ENCODE results near the gene STK16. TPM values are rescaled to one million over a fixed set of nuclear protein-coding genes. Genes with fewer than 3 reads are reported as not detected.
A peak's percentile ranks its signal among the peaks of the same experiment; 100 is the strongest.

The STK16 gene
- total RNA-seq, 2 experiments from 2014 or later: 31.2 to 31.5 TPM

DNA sequence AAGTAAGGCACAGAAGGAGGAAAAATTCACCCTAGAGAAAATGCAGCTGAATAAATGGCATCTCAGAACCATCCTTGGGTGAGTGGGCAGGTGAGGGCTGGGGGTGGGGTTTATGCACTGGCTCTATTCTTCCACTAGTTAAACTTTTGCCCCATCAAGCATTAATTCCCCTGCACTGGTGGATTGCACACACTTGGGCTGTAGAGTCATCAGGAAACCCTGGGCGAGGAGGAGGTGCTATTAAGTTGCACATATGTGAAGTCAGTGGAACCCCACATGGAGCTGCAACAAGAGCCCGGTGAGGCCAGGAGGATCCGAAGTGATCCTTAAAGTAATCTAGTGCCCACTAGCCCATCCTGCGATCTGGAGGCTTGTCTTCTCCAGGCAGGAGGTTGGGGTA lies 27.1 kb downstream of the STK16 start:
- Mint-ChIP-seq H3K36me3 (ENCODE audit: low read depth) (no peaks in the 10 kb centered on the region), H3K9me3 (ENCODE audit: insufficient read depth) (no peaks in the 10 kb centered on the region), H3K27me3 (ENCODE audit: low read depth) (peaks cover 10% of the 10 kb centered on the region), H3K4me1 (ENCODE audit: low read depth) (peaks cover 1% of the 10 kb centered on the region), H3K4me3 (no peak overlapping the region), H3K27ac (no peak overlapping the region)
- no peak for ATAC-seq
- DNase-seq: no peak
- CTCF ChIA-PET: interaction anchor here (0.7 kb wide), 1 partner anchor 23 kb away, joined by 4 read pairs; no protein-coding TSS in a partner anchor
- POLR2A ChIA-PET: no interaction called here

DNA sequence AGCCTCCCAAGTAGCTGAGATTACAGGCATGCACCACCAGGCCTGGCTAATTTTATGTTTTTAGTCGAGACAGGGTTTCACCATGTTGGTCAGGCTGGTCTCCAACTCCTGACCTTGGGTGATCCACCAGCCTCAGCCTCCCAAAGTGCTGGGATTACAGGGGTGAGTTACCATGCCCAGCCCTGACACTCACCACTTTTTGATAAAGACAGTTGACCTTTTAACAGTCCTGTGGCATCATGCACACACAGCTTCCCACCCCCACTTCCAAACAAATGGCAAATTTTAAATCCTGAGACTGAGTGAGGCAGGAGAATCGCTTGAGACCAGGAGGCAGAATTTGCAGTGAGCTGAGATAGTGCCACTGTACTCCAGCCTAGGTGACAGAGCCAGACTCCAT lies 27.7 kb downstream of the STK16 start:
- DNase-seq (no peak), ATAC-seq (no peak)
- ChIA-PET POLR2A (no interaction called here), CTCF (interaction anchor here (0.6 to 0.7 kb wide), 2 partner anchors 22 to 711 kb away, joined by 3 to 4 read pairs; no protein-coding TSS in a partner anchor)
- Mint-ChIP-seq H3K4me3 (no peak overlapping the region), H3K27ac (no peak overlapping the region), H3K27me3 (ENCODE audit: low read depth) (peaks cover 10% of the 10 kb centered on the region), H3K9me3 (ENCODE audit: insufficient read depth) (no peaks in the 10 kb centered on the region), H3K36me3 (ENCODE audit: low read depth) (no peaks in the 10 kb centered on the region), H3K4me1 (ENCODE audit: low read depth) (peaks cover 7% of the 10 kb centered on the region)

DNA sequence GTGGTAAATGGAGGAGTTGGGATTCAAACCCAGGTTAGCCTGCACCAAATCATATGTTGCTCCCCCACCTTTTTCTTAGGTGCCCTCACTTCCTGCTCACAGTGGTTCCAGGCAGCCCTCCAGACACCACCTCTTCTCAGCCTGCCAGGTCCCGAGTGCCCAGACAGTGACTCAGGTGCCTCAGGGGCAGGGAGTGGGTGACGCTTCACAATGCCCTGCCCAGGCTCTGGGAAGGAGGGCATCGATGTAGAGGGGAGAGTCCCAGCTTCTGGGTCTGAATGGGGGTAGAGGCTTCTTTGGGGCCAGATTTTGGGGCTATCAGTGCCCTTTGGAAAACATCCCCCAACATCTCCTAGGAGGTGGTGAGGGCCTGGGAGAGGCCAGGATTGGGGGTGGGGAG lies 28.7 kb downstream of the STK16 start:
- peaks cover 10% of the 10 kb centered on the region for H3K27me3 Mint-ChIP-seq (ENCODE audit: low read depth)
- ChIA-PET POLR2A (no interaction called here), CTCF (interaction anchor here (1.0 to 13.6 kb wide), 3 partner anchors 12 to 19 kb away, joined by 3 to 239 read pairs (median 4); no protein-coding TSS in a partner anchor)
- no peak overlapping the region for H3K27ac Mint-ChIP-seq
- no peaks in the 10 kb centered on the region for H3K9me3 Mint-ChIP-seq (ENCODE audit: insufficient read depth)
- DNase-seq (no peak), ATAC-seq (no peak)
- H3K4me3 Mint-ChIP-seq: no peak overlapping the region
- peaks cover 17% of the 10 kb centered on the region for H3K4me1 Mint-ChIP-seq (ENCODE audit: low read depth)
- H3K36me3 Mint-ChIP-seq (ENCODE audit: low read depth): no peaks in the 10 kb centered on the region

DNA sequence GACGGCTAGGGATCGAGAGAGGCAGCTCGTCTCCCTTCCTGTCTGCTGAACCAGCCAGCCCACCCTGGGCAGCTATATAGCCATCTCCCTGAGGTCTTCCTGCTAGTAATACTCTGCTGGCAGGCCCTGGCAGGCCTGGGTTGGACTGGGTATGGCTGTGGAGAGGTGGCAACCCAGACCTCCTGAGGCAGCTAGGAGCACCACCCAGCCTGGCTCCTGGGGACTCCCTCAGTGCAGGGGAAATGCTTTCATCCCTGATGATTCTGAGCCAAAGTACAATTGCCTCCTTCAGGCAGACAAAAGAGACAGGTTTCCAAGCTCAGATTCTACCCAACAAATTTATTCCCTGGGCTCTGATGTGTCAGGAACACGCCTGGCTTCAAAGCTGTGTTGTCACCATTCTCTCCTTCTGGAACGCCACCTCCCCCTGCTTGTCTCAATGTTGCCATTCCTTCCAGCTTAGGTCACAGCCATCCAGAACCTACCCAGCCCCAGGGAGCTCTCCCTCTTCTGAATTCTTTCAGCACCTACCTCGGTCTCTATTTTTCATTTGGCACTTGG lies 29.2 kb downstream of the STK16 start:
- Mint-ChIP-seq H3K36me3 (ENCODE audit: low read depth) (no peaks in the 10 kb centered on the region), H3K4me3 (no peak overlapping the region), H3K4me1 (ENCODE audit: low read depth) (peaks cover 18% of the 10 kb centered on the region), H3K27ac (no peak overlapping the region), H3K27me3 (ENCODE audit: low read depth) (peaks cover 7% of the 10 kb centered on the region), H3K9me3 (ENCODE audit: insufficient read depth) (no peaks in the 10 kb centered on the region)
- no peak for DNase-seq
- POLR2A ChIA-PET: no interaction called here
- CTCF ChIA-PET: interaction anchor here (0.7 to 13.6 kb wide), 6 partner anchors 12 to 98 kb away, joined by 3 to 239 read pairs (median 4); partner anchors contain the start of gene CNPPD1
- no peak for ATAC-seq

DNA sequence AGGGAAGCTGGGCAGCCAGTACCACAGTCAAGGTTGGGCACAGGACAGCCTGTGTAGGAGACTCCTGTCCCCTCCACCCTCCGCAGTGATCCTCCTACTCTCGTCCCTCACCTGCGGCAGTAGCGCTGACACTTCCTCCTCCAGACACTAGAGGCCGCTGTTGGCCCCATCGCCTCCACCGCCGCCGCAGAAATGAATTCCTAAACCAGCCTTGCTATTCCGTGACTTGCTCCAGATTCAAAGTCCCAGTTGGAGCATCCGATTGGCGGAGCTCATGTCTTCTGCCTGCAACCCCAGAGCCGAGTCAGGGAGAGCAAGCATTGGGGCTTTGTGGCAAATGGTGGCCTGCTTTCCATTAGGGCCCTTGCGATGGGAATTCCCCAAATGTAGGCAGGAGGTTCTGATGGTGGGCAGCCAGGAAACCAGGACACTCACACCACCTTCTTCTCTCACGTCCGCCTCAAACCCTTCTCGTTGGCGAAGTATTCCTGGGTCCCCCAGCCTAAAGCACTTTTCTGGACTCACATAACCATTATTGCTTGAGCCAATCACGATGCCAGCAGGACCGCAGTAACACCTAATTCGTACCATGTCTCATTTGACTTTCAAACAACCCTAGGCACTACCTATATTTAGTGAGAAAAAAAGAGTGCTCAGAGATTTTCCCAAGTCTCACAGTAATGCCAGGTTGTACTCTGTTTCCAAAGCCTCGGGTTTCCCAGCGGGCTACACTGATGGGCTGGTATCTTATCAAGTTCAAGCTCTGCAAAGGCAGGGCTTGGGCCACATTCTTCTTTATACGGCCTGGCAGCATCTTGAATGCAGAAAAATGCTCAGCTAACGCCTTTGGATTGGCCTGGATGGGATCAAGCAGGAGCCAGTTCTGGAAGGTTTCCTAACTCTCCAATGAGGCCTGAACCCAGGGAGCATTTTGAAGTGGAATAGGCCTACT lies 32.7 kb downstream of the STK16 start:
- Mint-ChIP-seq H3K4me1 (ENCODE audit: low read depth) (peaks cover 39% of the 10 kb centered on the region), H3K4me3 (peak overlapping the region; percentile 93), H3K27me3 (ENCODE audit: low read depth) (no peaks in the 10 kb centered on the region), H3K27ac (peak overlapping the region; percentile 98), H3K36me3 (ENCODE audit: low read depth) (peaks cover 20% of the 10 kb centered on the region), H3K9me3 (ENCODE audit: insufficient read depth) (no peaks in the 10 kb centered on the region)
- DNase-seq (peak; percentile 79), ATAC-seq (peak; percentile 21)
- ChIA-PET CTCF (interaction anchor here (0.7 to 13.6 kb wide), 22 partner anchors 9 to 121 kb away, joined by 3 to 239 read pairs (median 7); partner anchors contain the start of genes GLB1L, PTPRN, SLC23A3 and STK16), POLR2A (interaction anchor here (0.6 to 3.0 kb wide), 13 partner anchors 17 to 117 kb away, joined by 3 to 42 read pairs (median 10); partner anchors contain the start of genes ANKZF1, ATG9A, CNPPD1 and GLB1L)

DNA sequence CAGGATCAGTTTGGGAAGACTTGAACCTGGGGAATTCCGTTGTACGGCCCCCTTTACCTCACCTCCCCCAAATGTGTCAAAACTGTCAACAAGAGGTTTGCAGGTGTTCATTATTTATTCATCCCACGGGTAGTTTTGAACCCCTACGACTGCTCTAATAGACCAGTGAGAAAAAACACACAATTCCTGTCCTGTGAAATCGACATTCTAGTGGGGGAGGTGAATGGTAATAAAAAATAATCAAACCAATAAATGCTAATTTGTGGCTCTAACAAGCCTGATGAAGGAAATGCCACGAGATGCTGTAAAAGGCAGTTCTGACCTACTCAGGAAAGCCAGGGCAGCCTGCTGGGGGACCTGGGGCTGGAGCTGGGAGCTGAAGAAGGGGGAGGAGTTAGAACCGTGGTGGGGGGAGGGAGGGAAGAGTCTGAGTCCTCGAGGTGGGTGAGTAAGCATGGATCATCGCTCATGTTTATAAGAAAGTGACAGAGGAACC lies 33.4 kb downstream of the STK16 start:
- ChIA-PET POLR2A (interaction anchor here (0.6 to 3.0 kb wide), 14 partner anchors 9 to 381 kb away, joined by 3 to 42 read pairs (median 8); partner anchors contain the start of genes ANKZF1, ATG9A, CNPPD1 and GLB1L), CTCF (interaction anchor here (0.6 to 13.6 kb wide), 20 partner anchors 10 to 403 kb away, joined by 3 to 239 read pairs (median 8); partner anchors contain the start of genes CNPPD1, GLB1L, PTPRN and SLC23A3)
- H3K9me3 Mint-ChIP-seq (ENCODE audit: insufficient read depth): no peaks in the 10 kb centered on the region
- DNase-seq (no peak), ATAC-seq (no peak)
- H3K27ac Mint-ChIP-seq: peak overlapping the region; percentile 98
- peaks cover 25% of the 10 kb centered on the region for H3K36me3 Mint-ChIP-seq (ENCODE audit: low read depth)
- H3K27me3 Mint-ChIP-seq (ENCODE audit: low read depth): no peaks in the 10 kb centered on the region
- peak overlapping the region; percentile 93 for H3K4me3 Mint-ChIP-seq
- peaks cover 42% of the 10 kb centered on the region for H3K4me1 Mint-ChIP-seq (ENCODE audit: low read depth)

DNA sequence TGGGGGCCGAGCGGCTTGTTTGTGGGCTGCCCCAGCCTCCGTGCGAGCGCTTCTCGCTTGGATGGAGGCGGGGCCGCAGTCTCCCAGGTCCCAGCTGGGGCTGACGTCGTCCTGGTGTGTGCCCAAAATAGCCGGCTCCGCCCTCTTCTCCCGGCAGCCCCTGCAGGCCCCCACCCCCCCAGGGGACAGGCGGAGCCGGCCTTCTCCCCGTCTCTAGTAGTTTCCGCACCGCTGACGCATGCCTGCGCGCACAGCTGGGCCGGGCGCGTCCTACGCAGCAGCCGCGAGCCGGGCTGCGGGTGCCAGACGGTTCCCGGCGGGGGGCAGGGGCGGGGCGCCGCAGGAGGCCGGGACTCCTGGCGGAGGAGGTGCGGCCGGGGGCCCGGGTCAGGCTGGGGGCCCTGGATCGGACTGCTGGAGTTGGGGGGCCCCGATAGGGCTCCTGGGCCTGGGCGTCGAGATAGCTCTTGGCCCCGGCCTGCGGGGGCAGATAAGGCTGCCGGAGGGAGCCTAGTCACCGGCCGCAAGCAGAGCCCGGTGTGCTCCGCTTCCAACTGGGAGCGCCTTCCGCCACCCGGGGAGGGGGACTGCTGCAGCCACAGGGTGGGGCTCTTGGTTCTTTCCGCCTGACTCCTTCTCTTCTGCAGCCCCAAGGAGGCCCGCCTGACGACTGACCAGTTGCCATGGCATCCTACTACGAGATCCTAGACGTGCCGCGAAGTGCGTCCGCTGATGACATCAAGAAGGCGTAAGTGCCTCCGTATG lies 34.1 kb downstream of the STK16 start, which contains the start of gene DNAJB2:
Gene DNAJB2, plus strand, starts transcription at position 216 of the 765 bp plus-strand sequence. Its CDS starts 468 bp downstream, at position 684.
- DNase-seq: peak; percentile 99
- no peaks in the 10 kb centered on the region for H3K27me3 Mint-ChIP-seq (ENCODE audit: low read depth)
- no peaks in the 10 kb centered on the region for H3K9me3 Mint-ChIP-seq (ENCODE audit: insufficient read depth)
- H3K27ac Mint-ChIP-seq: peak within 1 kb of the TSS; percentile 98
- peaks cover 42% of the 10 kb centered on the region for H3K4me1 Mint-ChIP-seq (ENCODE audit: low read depth)
- H3K36me3 Mint-ChIP-seq (ENCODE audit: low read depth): peaks cover 27% of the 10 kb centered on the region
- CTCF ChIA-PET: interaction anchor here (0.6 to 13.6 kb wide), 17 partner anchors 11 to 403 kb away, joined by 3 to 239 read pairs (median 7); partner anchors contain the start of genes CNPPD1, GLB1L, PTPRN and SLC23A3
- peak; percentile 92 for ATAC-seq
- POLR2A ChIA-PET: interaction anchor here (0.6 to 3.0 kb wide), 14 partner anchors 9 to 382 kb away, joined by 3 to 42 read pairs (median 8); partner anchors contain the start of genes ANKZF1, ATG9A, CNPPD1 and GLB1L
- H3K4me3 Mint-ChIP-seq: peak within 1 kb of the TSS; percentile 93

DNA sequence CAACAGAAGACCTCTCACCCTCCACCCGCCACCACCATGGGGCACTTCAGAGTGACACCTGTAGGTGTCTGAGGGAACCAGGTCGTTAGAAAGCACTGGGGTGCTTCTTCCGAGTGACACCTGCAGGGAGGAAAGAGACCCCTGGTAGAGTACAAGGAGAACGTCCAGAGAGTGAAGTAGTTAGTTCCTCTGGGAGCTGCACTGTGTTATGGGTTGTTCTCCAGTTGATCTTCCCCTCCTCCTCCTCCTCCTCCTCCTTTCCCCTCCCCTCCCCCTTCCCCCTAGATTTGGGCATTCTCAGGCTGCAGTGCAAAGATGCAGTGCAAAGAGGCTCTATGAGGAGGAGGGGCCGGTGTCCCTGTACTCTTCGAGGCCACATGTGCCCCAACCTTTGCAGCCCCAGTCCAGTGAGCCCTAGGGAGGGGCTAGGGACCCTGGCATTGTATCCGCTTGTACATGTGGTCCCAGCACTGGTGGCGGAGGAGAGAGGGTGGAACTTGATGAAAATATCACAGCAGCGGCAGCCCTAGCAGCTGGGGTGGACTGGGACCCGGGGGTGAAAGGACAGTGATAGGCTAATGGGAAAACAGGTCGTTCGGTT lies 34.7 kb downstream of the STK16 start:
- H3K9me3 Mint-ChIP-seq (ENCODE audit: insufficient read depth): no peaks in the 10 kb centered on the region

DNA sequence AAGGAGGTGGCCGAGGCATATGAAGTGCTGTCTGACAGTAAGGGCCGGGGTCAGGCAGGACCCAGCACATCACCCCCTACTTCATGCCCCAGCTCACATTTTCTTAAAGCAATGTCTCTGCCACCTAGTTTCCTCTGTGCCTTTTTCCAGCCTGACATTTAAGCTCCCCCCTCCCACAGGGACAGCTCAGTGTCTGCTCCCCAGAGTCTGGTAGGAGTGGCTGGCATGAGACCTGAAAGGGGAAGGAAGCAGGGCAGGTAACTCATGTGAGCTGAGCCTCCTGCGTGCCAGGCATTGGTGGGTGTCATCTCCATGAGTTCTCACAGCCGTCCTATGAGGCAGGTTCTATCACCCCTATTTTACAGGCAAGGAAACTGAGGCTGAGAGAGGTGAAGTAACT lies 35.4 kb downstream of the STK16 start:
- POLR2A ChIA-PET: interaction anchor here (1.2 to 3.0 kb wide), 2 partner anchors 13 to 27 kb away, joined by 5 to 42 read pairs; partner anchors contain the start of genes TUBA4A and TUBA4B
- H3K4me3 Mint-ChIP-seq: peak overlapping the region; percentile 93
- H3K27ac Mint-ChIP-seq: peak overlapping the region; percentile 66
- DNase-seq (no peak), ATAC-seq (no peak)
- H3K9me3 Mint-ChIP-seq (ENCODE audit: insufficient read depth): no peaks in the 10 kb centered on the region
- H3K27me3 Mint-ChIP-seq (ENCODE audit: low read depth): no peaks in the 10 kb centered on the region
- peaks cover 28% of the 10 kb centered on the region for H3K36me3 Mint-ChIP-seq (ENCODE audit: low read depth)
- CTCF ChIA-PET: interaction anchor here (1.1 to 13.6 kb wide), 5 partner anchors 12 to 121 kb away, joined by 3 to 239 read pairs (median 12); no protein-coding TSS in a partner anchor
- H3K4me1 Mint-ChIP-seq (ENCODE audit: low read depth): peaks cover 42% of the 10 kb centered on the region

More for the DNA sequence above, 34.7 kb downstream of the STK16 start:
- ChIA-PET POLR2A (interaction anchor here (0.7 to 3.0 kb wide), 12 partner anchors 14 to 382 kb away, joined by 3 to 42 read pairs (median 9); partner anchors contain the start of genes ANKZF1, ATG9A, CNPPD1 and GLB1L), CTCF (interaction anchor here (1.1 to 13.6 kb wide), 6 partner anchors 13 to 120 kb away, joined by 3 to 239 read pairs (median 8); no protein-coding TSS in a partner anchor)
- Mint-ChIP-seq H3K4me1 (ENCODE audit: low read depth) (peaks cover 42% of the 10 kb centered on the region), H3K4me3 (peak overlapping the region; percentile 93), H3K36me3 (ENCODE audit: low read depth) (peaks cover 27% of the 10 kb centered on the region), H3K27me3 (ENCODE audit: low read depth) (no peaks in the 10 kb centered on the region), H3K27ac (peak overlapping the region; percentile 98)
- DNase-seq (no peak), ATAC-seq (no peak)

DNA sequence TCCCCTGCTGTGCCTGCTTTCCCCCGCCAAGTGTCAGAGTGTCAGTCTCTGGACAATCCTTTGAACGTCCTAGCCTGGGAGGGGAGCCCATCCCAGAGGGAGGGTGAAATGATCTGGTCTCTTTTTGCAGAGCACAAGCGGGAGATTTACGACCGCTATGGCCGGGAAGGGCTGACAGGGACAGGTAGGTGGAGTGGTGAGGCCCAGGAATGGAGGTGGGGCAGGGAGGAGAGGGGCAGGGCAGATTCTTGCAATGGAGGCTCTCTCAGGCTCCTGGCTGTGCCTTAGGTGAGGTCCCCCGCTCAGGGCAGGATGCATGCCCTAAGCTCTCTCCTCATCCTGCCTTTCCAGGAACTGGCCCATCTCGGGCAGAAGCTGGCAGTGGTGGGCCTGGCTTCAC lies 36.3 kb downstream of the STK16 start:
- no peaks in the 10 kb centered on the region for H3K27me3 Mint-ChIP-seq (ENCODE audit: low read depth)
- POLR2A ChIA-PET: interaction anchor here (0.9 to 1.2 kb wide), 2 partner anchors 12 to 52 kb away, joined by 5 read pairs; partner anchors contain the start of genes ANKZF1 and ATG9A
- DNase-seq (no peak), ATAC-seq (no peak)
- CTCF ChIA-PET: interaction anchor here (0.6 to 13.6 kb wide), 3 partner anchors 12 to 36 kb away, joined by 3 to 239 read pairs (median 3); partner anchors contain the start of gene STK16
- H3K36me3 Mint-ChIP-seq (ENCODE audit: low read depth): peaks cover 28% of the 10 kb centered on the region
- H3K4me3 Mint-ChIP-seq: no peak overlapping the region
- peaks cover 42% of the 10 kb centered on the region for H3K4me1 Mint-ChIP-seq (ENCODE audit: low read depth)
- H3K27ac Mint-ChIP-seq: peak overlapping the region; percentile 55
- H3K9me3 Mint-ChIP-seq (ENCODE audit: insufficient read depth): no peaks in the 10 kb centered on the region

Data from activated CD8-positive, alpha-beta T cell treated with anti-CD3 and anti-CD28 coated beads, Interleukin-2, amount 10 ng/mL, durations not matched to agents 7 days and 5 days (primary cell).